Neutrophil (primary cell): ENCODE data around the gene FUT1.

ENCODE experiments used
- H3K27ac ChIP-seq: fragments of 200-600 bp; sonication (generic); 2 replicates; pipeline ENCODE4 v1.5.1; 2016; ENCODE audit warnings: mild to moderate bottlenecking, moderate library complexity
- H3K27me3 ChIP-seq: fragments of 200-600 bp; sonication (generic); 2 replicates; pipeline ENCODE4 v1.6.0; 2016; ENCODE audit warnings: mild to moderate bottlenecking
- H3K36me3 ChIP-seq: fragments of 200-600 bp; sonication (generic); 2 replicates; pipeline ENCODE4 v1.5.1; 2017
- H3K4me1 ChIP-seq, 2 experiments: fragments of 200-600 bp in 1 of 2; sonication (generic) in 1 of 2; 1 replicate in 1 of 2; 2 replicates in 1 of 2; pipeline versions ENCODE4 v1.5.1 to v1.6.1; 2013 to 2016; ENCODE audit warnings: low read depth in 1 of 2, low read length in 1 of 2, mild to moderate bottlenecking in 1 of 2, moderate library complexity in 1 of 2; ENCODE audit not compliant: control insufficient read depth in 1 of 2, insufficient read depth in 1 of 2
- H3K4me3 ChIP-seq, 2 experiments: fragments of 200-600 bp in 1 of 2; sonication (generic) in 1 of 2; 1 replicate in 1 of 2; 2 replicates in 1 of 2; pipeline ENCODE4 v1.5.1; 2013 to 2016; ENCODE audit warnings: low read depth in 1 of 2, low read length in 1 of 2, mild to moderate bottlenecking in 1 of 2, moderate library complexity in 1 of 2
- H3K9me3 ChIP-seq: fragments of 200-600 bp; sonication (generic); 2 replicates; pipeline ENCODE4 v1.5.1; 2016
- CTCF ChIP-seq: fragments of 200-600 bp; sonication (generic); IDR thresholded peaks from 2 replicates; pipeline ENCODE4 v1.5.1; 2016; ENCODE audit warnings: antibody characterized with exemption

The FUT1 gene

DNA sequence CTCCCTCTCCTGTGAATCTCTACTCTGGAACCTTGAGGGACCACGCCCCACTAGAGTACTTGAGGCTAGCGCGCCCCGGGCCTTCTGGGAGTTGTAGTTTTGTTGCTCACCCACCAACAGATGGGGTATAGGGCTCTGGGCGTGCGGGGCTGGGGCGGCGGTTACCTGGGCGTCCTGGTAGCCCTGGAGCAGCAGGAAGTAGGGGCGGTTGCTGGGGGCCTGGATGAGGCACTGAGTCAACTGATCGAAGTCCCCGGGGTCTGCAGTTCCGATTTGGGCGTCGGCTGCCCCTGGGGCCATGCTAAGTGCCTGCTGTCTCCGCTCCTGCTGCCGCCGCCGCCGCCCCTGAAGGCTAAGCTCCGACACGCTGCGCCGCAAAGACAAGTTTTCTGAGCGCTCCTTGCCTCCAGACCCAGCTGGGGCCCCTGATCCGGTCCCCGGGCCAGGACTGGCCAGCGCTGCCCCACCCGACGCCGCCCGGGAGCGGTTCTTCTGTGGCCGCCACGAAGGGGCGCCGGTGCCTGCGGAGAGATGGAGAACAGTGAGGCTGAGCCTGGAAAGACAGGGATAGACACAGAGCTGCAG, 17.3 kb downstream of the FUT1 start:
- Histone ChIP-seq H3K9me3 (no peaks in the 10 kb centered on the region), H3K4me1 (peaks cover 6 to 11% of the 10 kb centered on the region in 2 experiments), H3K4me3 (no peak overlapping the region), H3K27me3 (peaks cover 36% of the 10 kb centered on the region), H3K27ac (no peak overlapping the region), H3K36me3 (no peaks in the 10 kb centered on the region)
- no peak for TF ChIP-seq CTCF

DNA sequence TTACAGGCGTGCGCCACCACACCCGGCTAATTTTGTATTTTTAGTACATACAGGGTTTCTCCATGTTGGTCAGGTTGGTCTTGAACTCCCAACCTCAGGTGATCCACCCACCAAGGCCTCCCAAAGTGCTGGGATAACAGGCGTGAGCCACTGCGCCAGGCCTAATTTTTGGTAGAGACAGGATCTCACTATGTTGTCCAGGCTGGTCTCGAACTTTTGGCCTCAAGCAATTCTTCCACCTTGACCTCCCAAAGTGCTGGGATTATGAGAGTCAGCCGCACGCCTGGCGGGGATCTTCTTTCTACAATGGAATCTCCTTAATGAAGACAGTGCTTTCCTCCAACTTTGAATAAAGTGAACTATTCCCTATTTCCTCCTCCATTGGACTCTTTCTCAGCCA, 17.8 kb downstream of the FUT1 start:
- Histone ChIP-seq H3K27ac (no peak overlapping the region), H3K27me3 (peaks cover 31% of the 10 kb centered on the region), H3K4me1 (peaks cover 6 to 7% of the 10 kb centered on the region in 2 experiments), H3K4me3 (no peak overlapping the region), H3K36me3 (no peaks in the 10 kb centered on the region), H3K9me3 (no peaks in the 10 kb centered on the region)
- TF ChIP-seq CTCF: no peak

- TF ChIP-seq CTCF: no peak
- no peak overlapping the region for H3K27ac ChIP-seq
- peaks cover 6% of the 10 kb centered on the region for H3K27me3 ChIP-seq
- H3K4me3 ChIP-seq: no peak overlapping the region
- peaks cover 4% of the 10 kb centered on the region for H3K9me3 ChIP-seq
- H3K36me3 ChIP-seq: no peaks in the 10 kb centered on the region
- peaks cover 0 to 7% of the 10 kb centered on the region in 2 experiments for H3K4me1 ChIP-seq
These were observed 21.0 kb downstream of the FUT1 start for GRCh38 chr19:48731452-48731851.

GRCh38 chr19:48728911-48729664, 23.4 kb downstream of the FUT1 start:
- no peak for TF ChIP-seq CTCF
- Histone ChIP-seq H3K36me3 (no peaks in the 10 kb centered on the region), H3K27me3 (peaks cover 6% of the 10 kb centered on the region), H3K4me1 (peaks cover 8 to 26% of the 10 kb centered on the region in 2 experiments), H3K9me3 (peaks cover 11% of the 10 kb centered on the region), H3K4me3 (no peak overlapping the region), H3K27ac (no peak overlapping the region)

- H3K4me3 ChIP-seq: no peak overlapping the region
- H3K27ac ChIP-seq: peak overlapping the region; percentile 77
- H3K27me3 ChIP-seq: no peaks in the 10 kb centered on the region
These were observed 25.9 kb downstream of the FUT1 start for GRCh38 chr19:48726556-48726955.

More at GRCh38 chr19:48726556-48726955, 25.9 kb downstream of the FUT1 start:
- Histone ChIP-seq H3K9me3 (peaks cover 11% of the 10 kb centered on the region), H3K36me3 (no peaks in the 10 kb centered on the region), H3K4me1 (peaks cover 8 to 26% of the 10 kb centered on the region in 2 experiments)
- TF ChIP-seq CTCF: no peak
